DLD1 (cell line): ENCODE data around the gene CPXM1.

ENCODE experiments used
- in situ Hi-C: cut with HindIII; loops from 2 replicates; pipeline ENCODE4 v1.10.0; 2017; ENCODE audit warnings: low sequenced_read_pairs

Gene CPXM1

DNA sequence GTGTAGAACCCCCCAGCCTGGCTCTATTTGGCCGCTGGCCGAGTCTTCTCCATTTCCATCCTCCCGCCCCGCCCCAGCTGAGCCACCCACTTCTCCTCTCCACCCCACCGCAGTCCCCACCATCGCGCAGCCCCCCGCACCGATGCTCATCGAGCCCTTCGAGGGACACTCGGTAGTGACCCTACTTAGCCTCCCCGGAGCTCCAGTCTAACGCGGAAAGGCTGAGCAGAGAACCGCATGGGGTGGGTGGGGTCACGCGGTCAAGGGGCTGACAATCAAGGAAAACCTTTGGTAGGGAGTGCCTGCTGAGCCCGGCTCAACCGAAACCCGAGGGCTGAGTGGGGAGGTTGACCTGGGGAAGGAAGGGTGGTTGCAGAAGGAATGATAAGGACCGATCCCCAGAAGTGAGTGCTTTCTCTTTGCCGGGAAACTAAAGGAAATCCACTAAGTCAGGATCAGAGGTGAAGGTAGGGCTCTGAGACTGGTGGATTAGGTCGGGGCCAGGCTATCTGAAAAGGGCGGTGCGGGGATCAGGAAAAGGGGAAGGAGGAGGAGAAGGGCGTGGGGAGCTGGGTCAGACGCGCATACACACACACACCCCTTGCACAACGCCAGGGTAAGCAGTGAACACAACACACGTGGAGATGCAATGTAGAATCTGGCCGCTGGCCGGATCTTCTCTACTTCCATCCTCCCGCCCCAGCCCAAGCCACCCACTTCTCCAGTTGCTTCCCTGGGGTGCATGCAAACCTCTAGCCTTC is 49.8 kb downstream of the CPXM1 start:
- in situ Hi-C loops = no loop called here

DNA sequence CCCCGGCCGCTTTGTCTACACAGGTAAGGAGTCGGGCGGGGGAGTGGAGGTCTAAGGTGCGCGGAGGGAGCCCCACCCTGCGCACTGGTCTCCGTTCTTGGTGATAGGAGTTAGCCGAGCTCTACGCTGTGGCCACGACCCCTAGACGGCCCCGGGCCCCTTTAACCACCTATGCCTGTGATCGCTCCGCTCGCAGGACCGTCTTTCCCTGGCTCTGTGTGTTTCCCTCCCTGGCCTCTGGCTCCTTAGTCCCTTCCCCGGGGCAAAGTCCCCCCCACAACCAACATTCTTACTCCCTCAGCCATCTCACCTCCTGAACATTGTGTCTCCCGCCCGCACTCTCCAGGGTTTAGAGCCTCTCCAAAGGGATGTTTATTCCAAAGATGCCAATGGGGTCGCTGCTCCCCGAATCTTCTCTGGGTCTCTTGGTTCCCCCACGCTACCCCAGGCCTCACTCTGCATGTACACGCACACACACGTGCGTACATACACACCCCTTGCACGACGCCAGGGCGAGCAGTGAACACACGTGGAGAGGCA is 50.4 kb downstream of the CPXM1 start:
- in situ Hi-C loops = no loop called here

DNA sequence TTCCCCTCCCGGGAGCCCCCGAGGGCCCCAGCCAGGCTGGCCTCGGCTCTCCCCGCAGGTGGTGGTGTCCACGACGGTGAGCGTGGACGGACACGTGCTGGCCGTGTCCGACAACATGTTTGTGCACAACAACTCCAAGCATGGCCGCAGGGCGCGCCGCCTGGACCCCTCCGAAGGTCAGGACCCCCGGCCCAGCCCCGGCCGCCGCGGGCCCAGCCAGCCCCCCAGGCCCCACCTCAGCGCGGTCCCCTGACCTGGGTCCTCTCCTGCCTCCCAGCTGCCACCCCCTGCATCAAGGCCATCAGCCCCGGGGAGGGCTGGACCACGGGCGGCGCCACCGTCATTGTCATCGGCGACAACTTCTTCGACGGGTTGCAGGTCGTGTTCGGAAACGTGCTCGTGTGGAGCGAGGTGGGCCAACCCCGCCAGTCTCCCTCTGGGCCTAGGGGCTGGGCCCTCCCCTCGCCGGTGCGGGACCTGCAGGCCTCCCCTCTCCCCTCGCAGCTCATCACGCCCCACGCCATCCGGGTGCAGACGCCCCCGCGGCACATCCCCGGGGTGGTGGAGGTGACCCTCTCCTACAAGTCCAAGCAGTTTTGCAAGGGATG is 51.0 kb downstream of the CPXM1 start:
- in situ Hi-C loops = no loop called here

DNA sequence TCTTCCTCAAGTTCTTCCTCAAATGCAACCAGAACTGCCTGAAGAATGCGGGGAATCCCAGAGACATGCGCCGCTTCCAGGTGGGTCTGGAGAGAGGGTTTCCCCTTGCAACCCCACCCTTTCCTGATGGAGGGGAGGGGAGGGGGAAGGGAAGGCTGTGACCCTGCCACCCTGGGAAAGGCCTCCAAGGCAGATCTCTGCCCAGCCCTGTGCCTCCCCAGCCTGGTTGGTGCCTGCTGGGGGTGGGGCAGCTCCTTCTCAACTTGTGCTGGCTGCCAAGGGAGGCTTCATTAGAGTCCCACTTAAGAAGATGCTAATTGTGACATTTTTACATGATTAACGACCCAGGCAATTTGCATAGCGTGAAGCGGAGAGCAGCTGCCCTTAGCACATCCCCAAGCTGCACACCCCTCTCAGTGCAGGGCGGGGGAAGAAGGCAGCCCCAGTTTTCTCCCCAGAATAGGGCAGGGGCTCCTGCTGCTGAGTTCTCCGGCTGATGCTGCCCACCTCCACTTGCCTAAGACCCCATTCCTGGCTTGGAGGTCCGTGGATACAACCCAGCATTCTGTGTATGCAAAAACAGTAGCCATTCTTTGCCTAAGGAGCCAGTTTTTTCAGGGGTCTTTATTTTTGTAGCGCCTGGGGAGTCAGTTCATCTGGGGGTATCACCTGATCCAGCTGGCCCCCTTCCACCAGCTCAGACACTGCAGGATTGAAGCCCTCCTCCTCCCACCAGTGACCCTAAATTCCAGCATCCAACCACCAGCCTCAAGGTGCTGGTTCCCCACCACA is 51.7 kb downstream of the CPXM1 start:
- in situ Hi-C loops = no loop called here

DNA sequence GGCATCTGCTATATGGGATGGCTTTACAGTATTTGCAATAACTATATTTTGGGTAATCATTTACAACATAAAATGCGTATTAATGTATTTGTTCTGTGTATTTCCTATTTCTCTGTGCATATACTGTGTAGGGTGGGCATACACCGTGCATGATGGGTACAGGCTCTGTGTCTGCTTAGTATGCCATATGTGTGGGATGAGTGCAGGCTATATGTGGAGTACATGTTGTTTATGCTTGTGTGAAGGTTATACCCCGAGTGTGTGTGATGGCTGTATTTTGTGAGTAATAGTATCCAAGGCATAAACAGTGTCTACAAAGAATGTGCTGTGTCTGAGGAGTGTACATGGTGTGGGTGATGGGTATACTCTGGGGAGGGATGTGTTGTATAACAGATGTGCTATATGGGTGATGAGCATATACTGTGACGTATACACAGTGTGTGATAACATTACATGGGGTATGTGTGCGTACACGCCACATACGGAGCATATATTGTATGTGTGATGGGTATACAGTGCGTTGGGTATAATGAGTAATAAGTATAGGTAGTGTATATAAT is 52.7 kb downstream of the CPXM1 start:
- in situ Hi-C loops = no loop called here

DNA sequence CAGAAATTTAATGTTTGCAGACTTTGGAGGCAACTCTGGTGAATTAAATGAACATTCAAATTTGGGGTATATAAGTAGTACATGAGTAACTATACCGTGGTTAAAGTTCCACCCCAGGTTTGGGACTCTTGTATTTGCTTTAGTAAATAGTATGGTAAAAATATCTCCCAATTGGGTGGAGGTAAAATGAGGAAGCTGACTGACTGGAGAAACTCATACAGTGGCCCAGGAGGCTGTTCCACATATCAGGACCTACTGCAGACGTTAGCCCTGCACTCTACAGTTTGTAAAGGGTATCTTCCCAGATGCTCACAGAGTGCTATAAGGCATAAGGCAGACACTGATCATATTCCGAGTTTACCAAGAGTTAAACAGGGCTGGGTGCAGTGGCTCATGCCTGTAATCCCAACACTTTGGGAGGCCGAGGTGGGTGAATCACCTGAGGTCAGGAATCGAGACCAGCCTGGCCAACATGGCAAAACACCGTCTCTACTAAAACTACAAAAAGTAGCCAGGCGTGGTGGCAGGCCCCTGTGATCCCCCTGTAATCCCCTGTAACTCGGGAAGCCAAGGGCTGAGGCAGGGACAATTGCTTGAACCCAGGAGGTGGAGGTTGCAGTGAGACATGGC is 53.7 kb downstream of the CPXM1 start:
- in situ Hi-C loops = no loop called here

DNA sequence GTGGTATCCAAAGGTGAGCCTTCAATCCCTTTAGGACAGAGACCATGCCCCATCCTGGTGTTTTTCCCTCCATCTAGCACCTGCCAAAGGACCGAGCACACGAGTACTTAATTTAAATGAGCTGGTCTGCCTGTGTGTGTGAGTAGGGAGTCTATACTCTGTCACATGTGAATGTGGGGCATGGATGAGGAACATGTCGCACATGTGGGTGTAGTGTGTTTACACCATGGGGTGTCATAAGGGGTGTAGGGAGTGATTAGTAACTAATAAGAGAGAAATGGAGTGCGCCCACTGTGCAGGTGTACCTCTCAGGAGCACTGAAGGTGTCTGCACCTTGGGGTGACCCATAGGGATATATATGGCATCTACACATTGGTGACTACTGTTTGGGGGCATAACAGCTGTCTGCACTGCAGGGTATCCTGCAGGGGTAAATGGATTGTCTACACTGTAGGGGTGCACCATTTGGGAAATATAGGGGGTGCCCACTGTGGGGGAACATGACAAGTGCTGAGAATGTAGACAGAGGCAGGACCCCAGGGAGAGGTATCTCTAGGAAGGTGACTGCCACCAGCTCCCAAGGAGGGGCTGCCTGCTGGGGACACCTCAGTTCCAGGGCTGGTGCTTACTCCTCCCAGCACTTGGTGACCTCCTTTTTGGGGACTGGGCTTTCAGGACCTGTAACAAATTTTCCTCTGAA is 54.3 kb downstream of the CPXM1 start:
- in situ Hi-C loops = no loop called here

DNA sequence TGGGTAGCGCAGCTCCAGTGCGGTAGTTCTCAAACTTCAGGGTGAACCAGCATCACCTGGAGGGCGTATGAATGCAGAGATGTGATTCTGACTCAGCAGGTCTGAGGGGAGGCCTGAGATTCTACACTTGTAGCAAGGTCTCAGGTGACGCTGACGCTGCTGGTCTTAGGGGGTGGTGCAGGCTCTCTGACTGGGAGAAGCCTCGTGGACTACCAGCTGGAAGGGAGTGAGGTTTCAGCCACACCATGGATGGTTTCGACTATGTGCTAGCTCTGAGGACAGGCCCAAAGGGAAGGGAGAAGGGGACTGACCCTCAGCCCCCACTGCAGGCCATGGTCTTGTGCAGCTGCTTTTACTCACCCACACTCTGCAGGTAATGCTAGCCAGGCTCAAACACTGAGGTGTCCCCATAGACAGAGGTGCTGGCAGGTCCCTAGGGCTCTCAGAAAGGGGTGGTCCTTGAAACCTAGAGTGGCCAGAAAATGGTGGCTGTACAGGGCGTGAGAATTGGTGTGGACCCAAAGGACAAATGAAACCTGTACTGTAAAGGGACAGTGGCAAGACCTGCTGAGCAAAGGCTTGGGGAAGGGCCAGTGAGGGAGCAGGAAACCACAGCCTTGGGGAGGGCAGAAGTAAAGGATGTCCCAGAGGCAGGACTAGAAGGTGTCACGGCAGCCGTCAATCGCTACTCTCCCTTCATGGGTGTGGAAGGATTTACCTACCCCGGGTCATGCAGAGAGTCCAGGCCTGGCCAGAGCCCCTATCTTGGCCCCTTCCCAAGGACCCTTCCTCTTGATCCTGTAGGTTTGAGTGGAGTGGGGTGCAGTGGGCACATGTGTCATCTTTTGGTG is 55.1 kb downstream of the CPXM1 start:
- in situ Hi-C loops = no loop called here
